NCI-H1694 treated with DMSO at 0.1 percent for 48 hours (cell line): Measurements from ENCODE around the gene TEX30.
A peak's percentile ranks its signal among the peaks of the same experiment; 100 is the strongest.

Source experiments
- DNase-seq: peaks from one replicate; lab custom pipeline; 2025; lab: John Stamatoyannopoulos, UW

TEX30 gene

DNA sequence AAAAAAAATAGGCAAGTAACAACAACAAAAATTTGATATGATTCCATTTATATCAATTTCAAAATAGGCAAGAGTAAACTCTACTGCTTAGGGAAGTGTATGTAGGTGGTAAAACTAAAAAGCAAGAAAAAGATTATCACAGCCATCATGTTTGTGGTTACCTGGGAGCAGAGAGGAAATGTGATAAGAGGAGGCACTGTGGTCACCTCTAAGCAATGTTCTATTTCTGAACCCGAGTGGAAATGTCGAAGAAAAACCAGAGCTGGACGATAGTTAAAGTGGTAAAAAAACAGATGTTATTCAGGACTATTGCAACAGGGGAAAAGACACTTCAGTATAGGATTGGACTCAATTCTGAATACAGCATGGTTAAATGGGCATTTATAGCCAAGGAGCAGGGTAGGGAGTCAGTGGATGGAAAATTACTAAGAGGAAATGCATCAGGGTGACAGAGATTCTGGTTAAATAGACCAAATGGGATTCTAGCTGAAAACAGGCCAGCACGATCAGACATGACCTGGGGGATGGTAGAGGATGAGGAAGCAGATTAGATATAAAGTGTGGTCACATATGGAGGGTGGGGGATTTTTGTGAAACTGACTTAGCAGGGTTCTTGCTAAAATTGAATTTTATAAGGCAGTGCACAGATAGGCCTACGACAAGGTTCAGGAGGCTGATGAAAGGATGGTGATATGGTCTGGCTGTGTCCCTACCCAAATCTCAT, 6.0 kb upstream of the TEX30 start:
- DNase-seq, result no peak

DNA sequence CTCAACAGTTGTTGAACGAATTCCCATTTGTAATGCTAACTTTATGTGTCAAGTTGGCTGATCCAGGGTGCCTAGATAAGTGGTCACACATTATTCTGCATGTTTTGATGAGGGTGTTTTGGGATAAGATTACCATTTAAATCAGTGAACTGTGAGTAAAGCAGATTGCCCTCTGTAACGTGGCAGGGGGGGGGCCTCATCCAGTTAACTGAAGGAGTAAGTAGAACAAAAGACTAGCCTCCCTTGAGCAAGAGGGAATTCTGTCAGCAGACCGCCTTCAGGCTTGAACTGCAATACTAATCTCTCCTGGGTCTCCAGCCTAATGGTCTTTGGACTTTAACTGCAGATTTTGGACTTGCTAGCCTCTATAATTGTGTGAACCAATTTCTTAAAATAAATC, 4.2 kb upstream of the TEX30 start:
- no peak for DNase-seq

- no peak for DNase-seq
Measured at GRCh38 chr13:102776271-102776670, 2.7 kb upstream of the TEX30 start.

DNA sequence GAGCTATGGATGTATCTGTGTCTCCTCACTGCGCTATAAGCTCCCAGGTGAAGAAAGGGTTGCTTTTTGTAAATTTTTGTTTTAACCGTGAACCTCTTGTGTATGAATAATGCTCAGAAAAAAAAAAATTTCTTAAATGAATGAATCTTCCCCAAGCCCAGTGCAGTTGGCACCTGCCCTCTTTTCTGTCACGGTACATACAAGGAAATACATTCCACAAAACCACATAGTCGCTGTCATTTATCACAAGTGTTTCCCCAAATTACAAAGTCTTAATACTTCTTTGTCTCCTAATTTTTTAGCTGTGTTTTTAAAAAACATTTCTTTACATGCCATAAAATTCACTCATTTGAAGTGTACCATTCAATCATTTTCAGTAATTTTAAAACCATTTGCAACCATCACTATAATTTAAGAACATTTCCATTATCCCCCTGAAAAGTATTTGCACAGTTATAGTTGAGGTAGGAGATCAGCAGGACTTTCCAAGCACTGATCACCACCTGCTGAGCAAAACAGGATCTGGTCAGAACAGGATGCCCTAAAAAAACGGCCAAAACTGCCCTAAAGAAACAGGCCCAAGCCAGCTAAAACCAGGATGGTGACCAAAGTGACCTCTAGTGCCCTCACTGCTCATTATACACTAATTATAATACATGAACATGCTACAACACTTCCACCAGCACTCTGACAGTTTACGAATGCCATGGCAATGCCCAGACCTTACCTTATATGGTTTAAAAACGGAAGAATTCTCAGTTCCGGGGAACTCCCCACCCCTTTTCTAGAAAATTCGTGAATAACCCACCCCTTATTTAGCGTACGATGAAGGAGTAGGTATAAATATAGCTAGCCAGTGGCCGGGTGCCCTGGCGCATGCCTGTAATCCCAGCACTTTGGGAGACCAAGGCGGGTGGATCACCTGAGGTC, 1.3 kb upstream of the TEX30 start:
- no peak for DNase-seq

GRCh38 chr13:102774214-102774568, 605 bp upstream of the TEX30 start:
- DNase-seq, result no peak

DNA sequence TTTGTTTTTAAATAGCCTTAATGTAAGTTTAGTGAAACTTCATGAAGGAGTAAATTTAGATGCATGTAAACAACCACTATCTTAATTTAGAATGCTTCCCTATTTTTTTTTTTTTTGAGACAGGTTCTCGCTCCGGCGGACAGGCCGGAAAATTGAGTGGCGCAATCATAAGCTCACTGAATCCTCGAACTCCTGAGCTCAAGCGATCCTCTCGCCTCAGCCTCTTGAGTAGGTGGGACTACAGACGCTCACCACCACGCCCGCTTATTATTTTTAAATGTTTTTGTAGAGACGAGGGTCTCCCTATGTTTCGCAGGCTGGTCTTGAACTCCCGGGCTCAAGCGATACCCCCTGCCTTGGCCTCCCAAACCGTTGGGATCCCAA, 1.6 kb downstream of the TEX30 start:
- DNase-seq, result no peak

DNA sequence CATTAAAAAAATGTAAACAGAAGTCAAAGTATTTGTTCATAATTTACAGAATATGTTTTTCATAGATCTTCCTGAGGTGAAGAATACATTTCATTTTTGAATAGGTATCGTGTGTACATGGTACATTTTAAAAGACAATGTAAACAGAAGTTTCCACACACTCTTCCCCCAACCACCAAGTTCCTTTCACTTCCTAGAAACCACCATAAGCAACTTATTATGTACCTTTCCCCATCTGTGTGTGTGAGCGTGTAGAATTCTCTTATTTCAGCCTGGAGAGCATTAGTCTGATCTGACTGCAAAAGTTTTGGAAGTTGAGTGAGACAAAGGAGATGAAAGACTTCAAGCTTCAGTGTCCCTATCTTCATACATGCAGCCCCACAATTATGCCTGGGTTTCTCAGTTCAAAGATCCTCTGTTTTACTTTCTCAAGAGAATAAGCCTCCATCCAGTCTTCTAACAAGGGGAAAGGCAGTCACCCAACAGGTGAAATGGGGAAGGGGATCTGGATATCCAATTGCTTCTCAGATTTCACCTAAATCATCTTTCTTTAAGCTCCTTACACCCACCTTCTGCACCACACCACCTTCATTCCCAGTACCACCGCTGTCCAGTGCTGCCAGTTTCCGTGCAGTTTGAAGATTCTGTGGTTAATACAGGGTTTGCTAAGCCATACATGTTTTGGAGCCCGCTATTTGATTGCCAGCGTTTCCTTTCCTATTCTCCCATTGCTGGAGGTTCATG, 2.1 kb downstream of the TEX30 start:
- no peak for DNase-seq

DNA sequence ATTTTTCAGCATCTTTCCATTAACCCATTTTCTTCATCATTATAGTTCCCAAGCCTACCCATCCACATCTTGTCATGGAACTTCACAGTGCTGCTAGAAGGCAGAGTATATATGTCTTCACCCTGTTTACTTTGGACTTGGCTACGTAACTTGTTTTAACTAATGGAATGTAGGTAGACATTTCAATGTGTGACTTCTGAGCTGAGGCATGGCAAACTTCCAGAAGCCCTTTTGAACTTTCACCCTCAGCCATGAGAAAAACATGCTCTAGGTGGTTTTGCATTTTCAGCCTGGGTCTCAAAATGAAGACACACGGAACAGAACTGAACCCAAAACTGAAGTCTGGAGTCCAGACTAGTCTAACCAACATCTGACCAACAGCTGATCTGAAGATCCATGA, 3.2 kb downstream of the TEX30 start:
- DNase-seq, result no peak

DNA sequence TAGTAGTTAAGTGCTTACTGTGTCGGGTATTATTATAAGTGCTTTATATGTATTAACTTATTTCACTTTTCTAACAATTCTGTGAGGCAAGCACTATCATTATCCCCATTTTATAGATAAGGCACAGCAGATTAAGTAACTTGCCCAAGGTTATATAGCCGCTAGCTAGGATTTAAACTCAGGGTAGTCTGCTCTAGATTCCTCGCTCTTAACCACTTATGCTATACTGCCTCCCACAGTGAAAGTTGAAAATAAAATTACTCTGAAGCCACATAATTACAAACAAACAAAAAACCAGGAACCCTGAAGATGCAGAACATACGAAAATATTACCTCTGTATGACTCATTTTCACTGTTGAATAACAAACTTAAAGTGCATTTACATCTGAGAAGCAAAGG, 3.9 kb downstream of the TEX30 start:
- peak; percentile 33 for DNase-seq

DNA sequence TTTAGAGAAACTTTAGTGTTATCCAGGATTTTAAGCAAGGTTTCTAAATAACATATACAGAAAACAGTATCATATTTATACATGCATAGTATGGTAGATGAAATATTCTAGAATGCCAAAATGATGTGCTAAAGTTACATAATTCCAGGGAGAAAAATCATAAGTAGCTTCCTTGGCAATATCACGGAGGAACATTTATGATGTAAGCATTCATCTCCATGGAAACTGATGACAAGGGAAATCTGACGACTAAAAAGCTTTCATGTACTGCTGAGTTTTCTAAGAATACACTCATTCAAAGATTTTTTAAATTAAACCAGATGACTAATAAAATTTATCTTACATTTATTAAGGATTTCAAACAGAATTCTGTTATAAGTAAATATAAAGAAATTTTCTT, 4.7 kb downstream of the TEX30 start:
- no peak for DNase-seq

GRCh38 chr13:102763741-102764140, 9.8 kb downstream of the TEX30 start:
- no peak for DNase-seq

- DNase-seq, result no peak
Measured at GRCh38 chr13:102761071-102761470, 12.5 kb downstream of the TEX30 start.

DNA sequence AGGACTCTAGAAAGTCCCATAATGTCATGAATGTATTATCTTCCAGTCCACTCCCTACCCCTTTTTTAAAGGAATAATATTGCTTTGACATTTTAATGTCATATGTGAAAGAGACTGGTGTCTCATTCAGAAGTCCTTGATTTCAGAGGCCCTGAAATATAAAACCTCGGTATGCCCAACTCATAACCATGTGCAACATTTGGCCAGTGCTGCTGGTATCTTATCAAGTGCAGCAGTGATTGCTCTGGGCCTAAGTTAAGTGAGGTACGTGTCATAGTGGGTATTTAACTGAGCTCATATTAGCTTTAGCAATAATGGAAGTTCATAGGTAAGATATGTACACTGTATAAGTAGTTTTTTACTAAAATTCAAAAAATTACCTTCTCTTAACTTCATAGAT, 14.7 kb downstream of the TEX30 start:
- no peak for DNase-seq

- DNase-seq, result no peak
Measured at GRCh38 chr13:102757006-102757405, 16.6 kb downstream of the TEX30 start.

- DNase-seq, result no peak
Measured at GRCh38 chr13:102751886-102752285, 21.7 kb downstream of the TEX30 start.

DNA sequence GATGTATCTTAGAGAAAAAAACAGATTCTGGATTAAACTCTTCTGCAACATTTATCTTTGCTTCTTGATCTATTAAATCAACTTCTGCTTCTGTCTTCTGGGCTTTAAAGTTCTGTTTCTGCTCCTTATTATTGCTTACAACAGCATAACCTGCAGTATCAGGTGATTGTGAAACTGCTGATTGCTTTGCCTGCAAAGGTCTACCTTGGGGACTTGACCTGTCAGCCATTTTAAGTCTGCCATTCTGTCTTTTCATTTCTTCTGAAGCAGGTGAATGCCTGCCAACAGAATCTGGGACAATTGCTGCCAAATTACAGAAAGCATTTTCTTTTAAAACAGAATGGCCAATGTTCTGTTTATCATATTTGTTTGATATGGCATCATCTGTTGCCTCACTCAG, 31.1 kb downstream of the TEX30 start:
- no peak for DNase-seq

DNA sequence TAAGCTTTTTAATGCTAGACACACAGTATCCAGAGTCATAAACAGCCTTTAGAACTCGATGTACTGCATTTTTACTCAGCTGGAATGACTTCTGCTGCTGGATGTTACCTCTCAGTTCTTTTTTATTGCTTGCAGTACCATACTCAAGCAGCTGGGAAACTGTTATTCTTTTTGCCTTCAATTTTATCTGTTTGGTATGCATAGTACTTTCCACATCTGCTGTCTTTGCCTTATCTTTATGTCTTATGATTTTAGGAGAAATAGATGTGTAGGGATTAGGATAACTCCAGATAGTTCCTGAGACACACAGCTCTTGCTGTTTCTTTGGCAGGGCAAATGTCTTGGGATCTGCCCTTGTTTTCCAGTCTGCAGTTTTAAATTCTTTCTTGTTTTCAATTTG, 31.5 kb downstream of the TEX30 start:
- no peak for DNase-seq

- DNase-seq, result peak; percentile 49
Measured at GRCh38 chr13:102729560-102730270, 43.9 kb downstream of the TEX30 start.

DNA sequence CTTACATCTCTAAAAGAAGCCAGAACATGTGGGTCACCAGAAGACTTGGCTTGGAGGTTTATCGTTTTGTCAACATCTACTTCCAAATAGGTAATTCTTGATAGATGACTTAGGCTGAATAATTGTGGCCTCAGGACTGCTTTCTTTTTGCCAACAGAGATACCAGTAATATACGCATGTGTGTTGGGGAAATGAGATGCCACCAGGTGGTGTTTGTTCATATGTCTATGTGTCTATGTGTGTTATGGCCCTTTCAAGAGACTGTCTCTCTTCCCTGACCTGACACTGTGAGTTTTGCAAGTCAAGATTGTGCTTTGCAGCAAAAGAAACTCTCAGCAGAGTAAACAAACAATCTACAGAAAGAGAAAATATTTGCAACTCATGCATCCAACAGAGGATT, 47.2 kb downstream of the TEX30 start:
- DNase-seq, result peak; percentile 97

DNA sequence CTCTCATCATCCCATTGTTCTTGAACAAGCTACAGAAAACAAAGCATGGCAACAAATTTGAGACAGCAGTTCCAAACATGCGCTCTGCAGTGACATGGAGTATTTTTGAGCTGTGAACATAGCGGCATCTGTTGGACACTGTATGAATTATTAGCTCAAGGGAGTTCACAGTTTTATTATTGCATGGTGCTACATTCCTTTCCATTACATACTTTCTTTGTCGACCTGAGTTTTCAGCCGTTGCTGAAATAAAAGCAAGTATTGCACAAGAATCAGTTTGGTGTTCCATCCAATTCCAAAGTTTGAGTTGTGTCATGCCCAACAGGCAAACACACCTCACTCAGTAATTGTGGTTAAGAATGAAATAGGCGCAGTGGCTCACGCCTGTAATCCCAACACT, 48.7 kb downstream of the TEX30 start:
- peak; percentile 90 for DNase-seq

DNA sequence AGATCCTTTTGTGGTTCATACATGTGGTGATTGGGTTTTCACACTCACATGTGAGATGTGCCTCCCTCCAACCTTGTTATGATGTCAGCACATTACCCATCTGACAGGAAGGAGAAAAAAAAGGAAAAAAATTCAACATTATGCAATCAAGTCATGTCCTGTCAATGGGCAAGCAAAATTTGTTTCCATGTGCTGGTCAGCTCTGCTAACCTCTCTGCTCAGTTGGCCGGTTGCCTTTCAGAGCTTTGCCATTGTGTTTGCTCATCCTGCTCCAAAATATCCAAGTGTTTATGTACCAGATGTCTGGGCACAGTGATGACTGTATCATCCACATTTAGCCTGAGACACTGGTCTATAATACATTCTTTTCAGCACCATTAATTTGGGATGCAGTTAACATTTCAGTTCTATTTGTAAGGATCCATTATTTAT, 51.8 kb downstream of the TEX30 start:
- no peak for DNase-seq

GRCh38 chr13:102718746-102719145, 54.8 kb downstream of the TEX30 start:
- DNase-seq, result no peak
